Measurements from ENCODE around the gene TTC19. TPM values are rescaled to one million over a fixed set of nuclear protein-coding genes. Genes with fewer than 3 reads are reported as not detected.

TTC19 gene
- total and polyA plus RNA-seq, 2 donors (not counting 3 experiments of a cell fraction or from before 2014, with no cell fraction given), result 7.8 to 32.8 TPM

DNA sequence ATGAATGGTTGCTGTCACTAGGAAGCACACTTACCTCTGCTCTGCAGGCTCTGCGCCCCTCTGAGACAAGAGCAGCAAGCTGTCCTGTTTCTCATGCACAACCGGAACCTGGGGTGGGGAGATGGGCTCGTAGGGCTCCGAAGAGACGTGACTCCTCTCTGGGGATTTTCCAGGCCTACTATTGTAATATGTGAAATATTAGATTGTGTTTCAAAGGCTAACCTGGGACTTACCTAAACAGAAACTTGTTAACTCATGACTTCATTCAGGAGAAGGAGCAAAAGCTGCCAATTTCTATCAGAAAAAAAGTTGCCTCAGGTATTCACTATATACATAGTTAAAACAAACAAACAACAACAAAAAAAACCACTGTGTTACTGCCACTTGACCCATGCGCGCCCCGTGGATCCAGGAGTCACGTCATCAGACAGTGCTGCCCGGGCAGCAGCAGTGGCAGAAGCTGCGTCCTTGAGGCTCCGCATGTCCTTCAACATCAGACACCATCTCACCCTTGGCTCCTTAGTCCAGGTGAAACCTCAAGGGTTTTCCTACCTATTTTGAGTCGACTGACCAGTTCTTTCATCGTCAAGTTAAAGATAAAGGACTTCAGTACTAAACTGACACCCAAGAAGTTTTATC, 49.3 kb downstream of the TTC19 start:
- no peaks in the 10 kb centered on the region for H3K9me3 ChIP-seq (replicated peaks; ENCODE audit: control insufficient read depth, insufficient read depth, low read length)
- TF ChIP-seq EZH2 (IDR thresholded peaks at IDR 0.05; ENCODE audit: borderline replicate concordance, low read depth, low read length, severe bottlenecking) (no peak), FOS (IDR thresholded peaks at IDR 0.05; ENCODE audit: borderline replicate concordance, insufficient read depth, low read length) (no peak), MYC (IDR thresholded peaks at IDR 0.05; ENCODE audit: low read depth, low read length) (no peak), GATA2 (IDR thresholded peaks at IDR 0.05; ENCODE audit: insufficient read depth, insufficient read length, low read depth, low read length) (no peak), POLR2AphosphoS5 (IDR thresholded peaks at IDR 0.05; ENCODE audit: insufficient read depth, low read depth, low read length) (no peak), JUN (IDR thresholded peaks at IDR 0.05; ENCODE audit: borderline replicate concordance, insufficient read depth, insufficient read length, low read depth) (no peak), POLR2A (IDR thresholded peaks at IDR 0.05; ENCODE audit: low read depth, low read length) (no peak)
- TF ChIP-seq, protein P1, sequence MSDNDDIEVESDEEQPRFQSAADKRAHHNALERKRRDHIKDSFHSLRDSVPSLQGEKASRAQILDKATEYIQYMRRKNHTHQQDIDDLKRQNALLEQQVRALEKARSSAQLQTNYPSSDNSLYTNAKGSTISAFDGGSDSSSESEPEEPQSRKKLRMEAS (IDR thresholded peaks at IDR 0.05; ENCODE audit: insufficient read depth, insufficient read length), result no peak
- TF ChIP-seq, protein P2, sequence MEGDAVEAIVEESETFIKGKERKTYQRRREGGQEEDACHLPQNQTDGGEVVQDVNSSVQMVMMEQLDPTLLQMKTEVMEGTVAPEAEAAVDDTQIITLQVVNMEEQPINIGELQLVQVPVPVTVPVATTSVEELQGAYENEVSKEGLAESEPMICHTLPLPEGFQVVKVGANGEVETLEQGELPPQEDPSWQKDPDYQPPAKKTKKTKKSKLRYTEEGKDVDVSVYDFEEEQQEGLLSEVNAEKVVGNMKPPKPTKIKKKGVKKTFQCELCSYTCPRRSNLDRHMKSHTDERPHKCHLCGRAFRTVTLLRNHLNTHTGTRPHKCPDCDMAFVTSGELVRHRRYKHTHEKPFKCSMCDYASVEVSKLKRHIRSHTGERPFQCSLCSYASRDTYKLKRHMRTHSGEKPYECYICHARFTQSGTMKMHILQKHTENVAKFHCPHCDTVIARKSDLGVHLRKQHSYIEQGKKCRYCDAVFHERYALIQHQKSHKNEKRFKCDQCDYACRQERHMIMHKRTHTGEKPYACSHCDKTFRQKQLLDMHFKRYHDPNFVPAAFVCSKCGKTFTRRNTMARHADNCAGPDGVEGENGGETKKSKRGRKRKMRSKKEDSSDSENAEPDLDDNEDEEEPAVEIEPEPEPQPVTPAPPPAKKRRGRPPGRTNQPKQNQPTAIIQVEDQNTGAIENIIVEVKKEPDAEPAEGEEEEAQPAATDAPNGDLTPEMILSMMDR (IDR thresholded peaks at IDR 0.05; ENCODE audit: extremely low read depth in 1 of 2, insufficient read depth in 1 of 2, low read depth in 1 of 2, low read length in 2 of 2), result no peak
- H3K79me2 ChIP-seq (ENCODE audit: control insufficient read depth, insufficient read depth, low read length), result peaks cover 15% of the 10 kb centered on the region
- intact Hi-C loops (cut with micrococcal nuclease) (no loop called here), dilution Hi-C loops (cut with MboI; ENCODE audit: extremely low pct_ligation_motif_present, low sequenced_read_pairs) (no loop called here)
- no peak overlapping the region for H3K4me2 ChIP-seq (ENCODE audit: insufficient read depth, low read length)
- peaks cover 12 to 20% of the 10 kb centered on the region in 2 experiments for H3K36me3 ChIP-seq (ENCODE audit: control insufficient read depth in 2 of 2, extremely low read depth in 1 of 2, insufficient read depth in 2 of 2, low read length in 2 of 2)
- no peaks in the 10 kb centered on the region for H3K27me3 ChIP-seq (ENCODE audit: control insufficient read depth in 2 of 2, insufficient read depth in 2 of 2, low read length in 2 of 2)
- no peak overlapping the region for H3K4me3 ChIP-seq (replicated peaks in 1 of 3; ENCODE audit: insufficient read depth in 1 of 3, low read depth in 1 of 3, low read length in 3 of 3)
- no TSS peak for BruUV-seq (replicated peaks)
- DNase-seq (ENCODE audit: low read depth, low spot score), result no peak
- H3K9ac ChIP-seq (replicated peaks; ENCODE audit: extremely low read depth, insufficient read depth, low read length), result no peak overlapping the region
- H2AFZ ChIP-seq (ENCODE audit: low read depth, low read length), result no peak overlapping the region
- no peak for FAIRE-seq
- CTCF ChIA-PET, result no interaction called here
- no peaks in the 10 kb centered on the region for H3K9me1 ChIP-seq (replicated peaks; ENCODE audit: control insufficient read depth, extremely low read depth, insufficient read depth, low read length)
- no peak overlapping the region for H3K27ac ChIP-seq (ENCODE audit: insufficient read depth, low read depth, low read length)
- no peaks in the 10 kb centered on the region for H4K20me1 ChIP-seq (replicated peaks; ENCODE audit: control insufficient read depth, extremely low read depth, insufficient read depth, low read length)
- H3K4me1 ChIP-seq (ENCODE audit: control insufficient read depth, extremely low read depth, insufficient read depth, low read length), result no peaks in the 10 kb centered on the region
- POLR2A ChIA-PET, result no interaction called here

Measured in endothelial cell of umbilical vein (primary cell).